Measurements from ENCODE around the gene IMMT.
"Not testable (repeated sequence)": the region's sequence is repeated elsewhere in the genome, so short reads cannot be mapped to it uniquely, and the experiment has no call there.

The IMMT gene

GRCh38 chr2:86195055-86195807 is at the start of gene IMMT:
TSS of gene IMMT (minus strand) at chr2:86195462. CDS start at chr2:86195382, 80 bp downstream.
- Histone ChIP-seq H3K9me3 (ENCODE audit: control insufficient read depth in 5 of 5, low read length in 5 of 5) (no peaks in the 10 kb centered on the region), H3K27ac (ENCODE audit: low read depth, low read length) (peak within 1 kb of the TSS; percentile 97), H3K36me3 (ENCODE audit: control insufficient read depth in 5 of 5, insufficient read depth in 5 of 5, low read length in 5 of 5) (peaks cover 0 to 3% (median 0%) of the 10 kb centered on the region in 5 donors), H3K9ac (ENCODE audit: low read length in 5 of 5) (peak within 1 kb of the TSS; percentile 56 to 92 (median 91)), H3K4me3 (ENCODE audit: low read depth in 1 of 5, low read length in 5 of 5) (peak within 1 kb of the TSS; percentile 81 to 96 (median 94)), H3K4me1 (ENCODE audit: control insufficient read depth in 5 of 5, insufficient read depth in 5 of 5, low read length in 5 of 5) (peaks cover 8 to 50% (median 43%) of the 10 kb centered on the region in 5 donors), H3K27me3 (ENCODE audit: control insufficient read depth in 5 of 5, insufficient read depth in 4 of 5, low read length in 5 of 5) (no peaks in the 10 kb centered on the region)

GRCh38 chr2:86244781-86245180 is 49.5 kb upstream of the IMMT start:
- H3K9ac ChIP-seq (ENCODE audit: low read length in 5 of 5); H3K27me3 ChIP-seq (ENCODE audit: control insufficient read depth in 5 of 5, insufficient read depth in 4 of 5, low read length in 5 of 5); H3K36me3 ChIP-seq (ENCODE audit: control insufficient read depth in 5 of 5, insufficient read depth in 5 of 5, low read length in 5 of 5); H3K27ac ChIP-seq (ENCODE audit: low read depth, low read length); H3K9me3 ChIP-seq (ENCODE audit: control insufficient read depth in 5 of 5, low read length in 5 of 5); H3K4me3 ChIP-seq (ENCODE audit: low read depth in 1 of 5, low read length in 5 of 5); H3K4me1 ChIP-seq (ENCODE audit: control insufficient read depth in 5 of 5, insufficient read depth in 5 of 5, low read length in 5 of 5): not testable (repeated sequence)

- Histone ChIP-seq H3K36me3 (ENCODE audit: control insufficient read depth in 5 of 5, insufficient read depth in 5 of 5, low read length in 5 of 5) (no peaks in the 10 kb centered on the region), H3K27ac (ENCODE audit: low read depth, low read length) (no peak overlapping the region), H3K9ac (ENCODE audit: low read length in 5 of 5) (no peak overlapping the region), H3K9me3 (ENCODE audit: control insufficient read depth in 5 of 5, low read length in 5 of 5) (no peaks in the 10 kb centered on the region), H3K4me3 (ENCODE audit: low read depth in 1 of 5, low read length in 5 of 5) (no peak overlapping the region), H3K27me3 (ENCODE audit: control insufficient read depth in 5 of 5, insufficient read depth in 4 of 5, low read length in 5 of 5) (peaks cover 0 to 2% (median 0%) of the 10 kb centered on the region in 5 donors), H3K4me1 (ENCODE audit: control insufficient read depth in 5 of 5, insufficient read depth in 5 of 5, low read length in 5 of 5) (peaks cover 0 to 7% (median 0%) of the 10 kb centered on the region in 5 donors)
Observed at GRCh38 chr2:86243950-86244733, 48.9 kb upstream of the IMMT start.

GRCh38 chr2:86243272-86243671 is 48.0 kb upstream of the IMMT start:
- Histone ChIP-seq H3K4me1 (ENCODE audit: control insufficient read depth in 5 of 5, insufficient read depth in 5 of 5, low read length in 5 of 5) (peaks cover 0 to 15% (median 0%) of the 10 kb centered on the region in 5 donors), H3K9ac (ENCODE audit: low read length in 5 of 5) (no peak overlapping the region), H3K4me3 (ENCODE audit: low read depth in 1 of 5, low read length in 5 of 5) (no peak overlapping the region), H3K9me3 (ENCODE audit: control insufficient read depth in 5 of 5, low read length in 5 of 5) (no peaks in the 10 kb centered on the region), H3K36me3 (ENCODE audit: control insufficient read depth in 5 of 5, insufficient read depth in 5 of 5, low read length in 5 of 5) (no peaks in the 10 kb centered on the region), H3K27me3 (ENCODE audit: control insufficient read depth in 5 of 5, insufficient read depth in 4 of 5, low read length in 5 of 5) (peaks cover 0 to 2% (median 0%) of the 10 kb centered on the region in 5 donors), H3K27ac (ENCODE audit: low read depth, low read length) (no peak overlapping the region)

- no peak overlapping the region for H3K27ac ChIP-seq (ENCODE audit: low read depth, low read length)
- H3K36me3 ChIP-seq (ENCODE audit: control insufficient read depth in 5 of 5, insufficient read depth in 5 of 5, low read length in 5 of 5): no peaks in the 10 kb centered on the region
- no peak overlapping the region for H3K4me3 ChIP-seq (ENCODE audit: low read depth in 1 of 5, low read length in 5 of 5)
- H3K9me3 ChIP-seq (ENCODE audit: control insufficient read depth in 5 of 5, low read length in 5 of 5): no peaks in the 10 kb centered on the region
- peaks cover 0 to 17% (median 0%) of the 10 kb centered on the region in 5 donors for H3K4me1 ChIP-seq (ENCODE audit: control insufficient read depth in 5 of 5, insufficient read depth in 5 of 5, low read length in 5 of 5)
- H3K27me3 ChIP-seq (ENCODE audit: control insufficient read depth in 5 of 5, insufficient read depth in 4 of 5, low read length in 5 of 5): peaks cover 0 to 2% (median 0%) of the 10 kb centered on the region in 5 donors
- H3K9ac ChIP-seq (ENCODE audit: low read length in 5 of 5): no peak overlapping the region
Observed at GRCh38 chr2:86241611-86242010, 46.3 kb upstream of the IMMT start.

- Histone ChIP-seq H3K4me3 (ENCODE audit: low read depth in 1 of 5, low read length in 5 of 5) (no peak overlapping the region), H3K4me1 (ENCODE audit: control insufficient read depth in 5 of 5, insufficient read depth in 5 of 5, low read length in 5 of 5) (peaks cover 0 to 17% (median 0%) of the 10 kb centered on the region in 5 donors), H3K9ac (ENCODE audit: low read length in 5 of 5) (no peak overlapping the region), H3K27ac (ENCODE audit: low read depth, low read length) (no peak overlapping the region), H3K9me3 (ENCODE audit: control insufficient read depth in 5 of 5, low read length in 5 of 5) (no peaks in the 10 kb centered on the region), H3K27me3 (ENCODE audit: control insufficient read depth in 5 of 5, insufficient read depth in 4 of 5, low read length in 5 of 5) (peaks cover 0 to 2% (median 0%) of the 10 kb centered on the region in 5 donors), H3K36me3 (ENCODE audit: control insufficient read depth in 5 of 5, insufficient read depth in 5 of 5, low read length in 5 of 5) (no peaks in the 10 kb centered on the region)
Observed at GRCh38 chr2:86240251-86240650, 45.0 kb upstream of the IMMT start.

GRCh38 chr2:86239745-86240144 is 44.5 kb upstream of the IMMT start:
- H3K27ac ChIP-seq (ENCODE audit: low read depth, low read length): no peak overlapping the region
- H3K9me3 ChIP-seq (ENCODE audit: control insufficient read depth in 5 of 5, low read length in 5 of 5): no peaks in the 10 kb centered on the region
- no peak overlapping the region for H3K9ac ChIP-seq (ENCODE audit: low read length in 5 of 5)
- H3K4me1 ChIP-seq (ENCODE audit: control insufficient read depth in 5 of 5, insufficient read depth in 5 of 5, low read length in 5 of 5): peaks cover 0 to 17% (median 0%) of the 10 kb centered on the region in 5 donors
- no peaks in the 10 kb centered on the region for H3K36me3 ChIP-seq (ENCODE audit: control insufficient read depth in 5 of 5, insufficient read depth in 5 of 5, low read length in 5 of 5)
- H3K27me3 ChIP-seq (ENCODE audit: control insufficient read depth in 5 of 5, insufficient read depth in 4 of 5, low read length in 5 of 5): peaks cover 0 to 2% (median 0%) of the 10 kb centered on the region in 5 donors
- H3K4me3 ChIP-seq (ENCODE audit: low read depth in 1 of 5, low read length in 5 of 5): no peak overlapping the region

- H3K9ac ChIP-seq (ENCODE audit: low read length in 5 of 5): no peak overlapping the region
- peaks cover 0 to 2% (median 0%) of the 10 kb centered on the region in 5 donors for H3K27me3 ChIP-seq (ENCODE audit: control insufficient read depth in 5 of 5, insufficient read depth in 4 of 5, low read length in 5 of 5)
- no peak overlapping the region for H3K27ac ChIP-seq (ENCODE audit: low read depth, low read length)
- no peaks in the 10 kb centered on the region for H3K36me3 ChIP-seq (ENCODE audit: control insufficient read depth in 5 of 5, insufficient read depth in 5 of 5, low read length in 5 of 5)
- no peaks in the 10 kb centered on the region for H3K9me3 ChIP-seq (ENCODE audit: control insufficient read depth in 5 of 5, low read length in 5 of 5)
- no peak overlapping the region for H3K4me3 ChIP-seq (ENCODE audit: low read depth in 1 of 5, low read length in 5 of 5)
- peaks cover 0 to 17% (median 0%) of the 10 kb centered on the region in 5 donors for H3K4me1 ChIP-seq (ENCODE audit: control insufficient read depth in 5 of 5, insufficient read depth in 5 of 5, low read length in 5 of 5)
Observed at GRCh38 chr2:86239326-86239725, 44.1 kb upstream of the IMMT start.

- Histone ChIP-seq H3K4me3 (ENCODE audit: low read depth in 1 of 5, low read length in 5 of 5) (no peak overlapping the region), H3K4me1 (ENCODE audit: control insufficient read depth in 5 of 5, insufficient read depth in 5 of 5, low read length in 5 of 5) (peaks cover 0 to 17% (median 0%) of the 10 kb centered on the region in 5 donors)
Observed at GRCh38 chr2:86238354-86238753, 43.1 kb upstream of the IMMT start.

GRCh38 chr2:86237172-86237571 is 41.9 kb upstream of the IMMT start:
- Histone ChIP-seq H3K9ac (ENCODE audit: low read length in 5 of 5) (no peak overlapping the region), H3K4me1 (ENCODE audit: control insufficient read depth in 5 of 5, insufficient read depth in 5 of 5, low read length in 5 of 5) (peaks cover 0 to 17% (median 0%) of the 10 kb centered on the region in 5 donors), H3K4me3 (ENCODE audit: low read depth in 1 of 5, low read length in 5 of 5) (no peak overlapping the region), H3K9me3 (ENCODE audit: control insufficient read depth in 5 of 5, low read length in 5 of 5) (no peaks in the 10 kb centered on the region), H3K27me3 (ENCODE audit: control insufficient read depth in 5 of 5, insufficient read depth in 4 of 5, low read length in 5 of 5) (no peaks in the 10 kb centered on the region), H3K27ac (ENCODE audit: low read depth, low read length) (no peak overlapping the region), H3K36me3 (ENCODE audit: control insufficient read depth in 5 of 5, insufficient read depth in 5 of 5, low read length in 5 of 5) (no peaks in the 10 kb centered on the region)

More at GRCh38 chr2:86238354-86238753, 43.1 kb upstream of the IMMT start:
- H3K9me3 ChIP-seq (ENCODE audit: control insufficient read depth in 5 of 5, low read length in 5 of 5): no peaks in the 10 kb centered on the region
- H3K27me3 ChIP-seq (ENCODE audit: control insufficient read depth in 5 of 5, insufficient read depth in 4 of 5, low read length in 5 of 5): peaks cover 0 to 2% (median 0%) of the 10 kb centered on the region in 5 donors
- no peak overlapping the region for H3K9ac ChIP-seq (ENCODE audit: low read length in 5 of 5)
- H3K36me3 ChIP-seq (ENCODE audit: control insufficient read depth in 5 of 5, insufficient read depth in 5 of 5, low read length in 5 of 5): no peaks in the 10 kb centered on the region
- no peak overlapping the region for H3K27ac ChIP-seq (ENCODE audit: low read depth, low read length)

All from subcutaneous abdominal adipose tissue (tissue), 5 donors.